Body of pancreas (tissue), 4 donors: ENCODE results near the gene DCAF16. TPM values are rescaled to one million over a fixed set of nuclear protein-coding genes. Genes with fewer than 3 reads are reported as not detected.

ENCODE experiments used
- ATAC-seq: fragments of 150-250 bp; one replicate; pipeline ENCODE4 v1.9.1; 2016
- DNase-seq, 4 donors: peaks; one replicate each; pipeline ENCODE4 v3.0.0-alpha.2; 2019
- H3K27ac ChIP-seq, 4 donors: fragments of 200-600 bp; sonication (generic); 1 replicate in 3 of 4; 2 replicates in 1 of 4; pipeline versions ENCODE4 v1.5.1 to v1.6.1; 2016 to 2019; ENCODE audit warnings: mild to moderate bottlenecking in 1 of 4, mixed read lengths in 1 of 4, moderate library complexity in 1 of 4
- H3K27me3 ChIP-seq, 2 donors: fragments of 200-600 bp; sonication (generic); one replicate each; pipeline ENCODE4 v1.6.0; 2016; ENCODE audit warnings: mild to moderate bottlenecking in 1 of 2
- H3K36me3 ChIP-seq, 2 donors: fragments of 200-600 bp; sonication (generic); replicated peaks in 1 of 2; 2 replicates each; pipeline ENCODE4 v1.5.1; 2016; ENCODE audit warnings: low read depth in 2 of 2; ENCODE audit not compliant: insufficient read depth in 1 of 2
- H3K4me1 ChIP-seq: fragments of 200-600 bp; sonication (generic); one replicate; pipeline ENCODE4 v1.6.0; 2016
- H3K4me3 ChIP-seq, 2 donors: fragments of 200-600 bp; sonication (generic); 1 replicate in 1 of 2; 2 replicates in 1 of 2; pipeline ENCODE4 v1.5.1; 2016 to 2019
- H3K9me3 ChIP-seq, 3 donors: fragments of 200-600 bp; sonication (generic); 1 replicate in 2 of 3; 2 replicates in 1 of 3; pipeline ENCODE4 v1.5.1; 2016
- POLR2A ChIP-seq, 3 donors: fragments of 450-650 bp; IDR thresholded peaks; one replicate each; pipeline ENCODE4 v1.6.1; 2016; ENCODE audit warnings: antibody characterized with exemption in 3 of 3, mild to moderate bottlenecking in 2 of 3
- WGBS, 2 donors: methylation state at CpG; one replicate each; pipeline ENCODE4 v1.1.5; 2017; 5-methylcytosine and 5-hydroxymethylcytosine counted together
- intact Hi-C: fragments of 100-400 bp; cut with DNase I; formaldehyde crosslinking; loops from one replicate; pipeline ENCODE4 v1.15.1; 2023
- total RNA-seq, 2 donors: library from RNA; depleted of rRNA; stranded (reverse); fragments of >200 nt; gene quantifications; one replicate each; pipeline ENCODE4 v1.1.0, GENCODE V29; 2016
- TF ChIP-seq, protein P1 (sequence below), 7 experiments: fragments of 450-650 bp in 4 of 7; fragments of 200-600 bp in 3 of 7; sonication (generic) in 3 of 7; IDR thresholded peaks; one replicate each; pipeline ENCODE4 v1.5.1; 2016 to 2019; ENCODE audit warnings: antibody characterized with exemption in 7 of 7

The DCAF16 gene
- total RNA-seq, 2 donors from 2014 or later: 10.9 to 15.6 TPM

DNA sequence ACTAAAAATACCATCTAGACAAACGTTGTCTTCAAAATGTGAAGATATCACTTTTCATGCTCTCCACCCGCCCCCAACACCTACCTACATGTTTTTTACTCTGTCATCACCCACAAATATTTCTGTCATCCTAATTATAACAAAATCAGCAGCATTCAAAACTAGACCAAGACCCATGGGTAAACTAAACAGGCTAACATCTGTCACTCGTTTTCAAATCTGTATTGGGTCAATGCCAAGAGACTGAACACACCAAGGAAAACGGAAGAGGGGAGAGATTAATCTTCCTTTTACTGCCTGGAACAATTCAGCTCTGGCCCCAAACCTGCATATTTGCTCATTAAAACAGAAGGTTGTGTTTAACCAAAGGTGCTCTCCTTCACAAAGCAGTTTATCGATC, 46.6 kb downstream of the DCAF16 start:
- H3K27me3 ChIP-seq: no peaks in the 10 kb centered on the region
- H3K4me3 ChIP-seq: no peak overlapping the region
- H3K36me3 ChIP-seq: no peaks in the 10 kb centered on the region
- no peaks in the 10 kb centered on the region for H3K4me1 ChIP-seq
- intact Hi-C loops: no loop called here
- no peak for ATAC-seq
- H3K9me3 ChIP-seq: no peaks in the 10 kb centered on the region
- no peak overlapping the region for H3K27ac ChIP-seq
- 32 to 44% methylated on average over 5 of the region's 5 CpGs for WGBS, 2 donors
- DNase-seq: no peak
- TF ChIP-seq, protein P1, sequence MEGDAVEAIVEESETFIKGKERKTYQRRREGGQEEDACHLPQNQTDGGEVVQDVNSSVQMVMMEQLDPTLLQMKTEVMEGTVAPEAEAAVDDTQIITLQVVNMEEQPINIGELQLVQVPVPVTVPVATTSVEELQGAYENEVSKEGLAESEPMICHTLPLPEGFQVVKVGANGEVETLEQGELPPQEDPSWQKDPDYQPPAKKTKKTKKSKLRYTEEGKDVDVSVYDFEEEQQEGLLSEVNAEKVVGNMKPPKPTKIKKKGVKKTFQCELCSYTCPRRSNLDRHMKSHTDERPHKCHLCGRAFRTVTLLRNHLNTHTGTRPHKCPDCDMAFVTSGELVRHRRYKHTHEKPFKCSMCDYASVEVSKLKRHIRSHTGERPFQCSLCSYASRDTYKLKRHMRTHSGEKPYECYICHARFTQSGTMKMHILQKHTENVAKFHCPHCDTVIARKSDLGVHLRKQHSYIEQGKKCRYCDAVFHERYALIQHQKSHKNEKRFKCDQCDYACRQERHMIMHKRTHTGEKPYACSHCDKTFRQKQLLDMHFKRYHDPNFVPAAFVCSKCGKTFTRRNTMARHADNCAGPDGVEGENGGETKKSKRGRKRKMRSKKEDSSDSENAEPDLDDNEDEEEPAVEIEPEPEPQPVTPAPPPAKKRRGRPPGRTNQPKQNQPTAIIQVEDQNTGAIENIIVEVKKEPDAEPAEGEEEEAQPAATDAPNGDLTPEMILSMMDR (IDR thresholded peaks at IDR 0.05): no peak
- TF ChIP-seq POLR2A (IDR thresholded peaks at IDR 0.05): no peak

DNA sequence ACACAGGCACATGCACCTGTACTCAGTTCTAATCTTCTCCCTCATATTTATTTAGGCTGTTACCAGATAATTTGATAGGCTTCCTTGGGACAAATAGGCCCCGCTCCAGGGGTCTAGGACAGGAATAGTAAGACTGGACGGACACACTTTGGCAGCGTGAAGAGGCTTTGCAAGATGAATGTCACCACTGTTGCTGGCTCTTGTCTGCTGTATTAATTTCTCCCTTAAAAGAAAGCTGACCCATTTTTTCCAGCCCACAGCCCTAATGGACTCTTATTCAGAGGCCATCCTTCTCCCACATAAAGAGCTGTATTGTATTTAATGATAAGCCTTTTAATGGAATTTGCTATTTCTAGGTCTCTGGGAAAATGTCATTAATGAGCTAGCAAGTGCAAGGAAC, 47.1 kb downstream of the DCAF16 start:
- ATAC-seq (no peak), DNase-seq (no peak)
- no peaks in the 10 kb centered on the region for H3K36me3 ChIP-seq
- no peak for TF ChIP-seq POLR2A (IDR thresholded peaks at IDR 0.05)
- TF ChIP-seq, protein P1 (IDR thresholded peaks at IDR 0.05): no peak
- 44 to 47% methylated on average over 3 of the region's 3 CpGs for WGBS, 2 donors
- no peaks in the 10 kb centered on the region for H3K4me1 ChIP-seq
- no peak overlapping the region for H3K27ac ChIP-seq
- no peak overlapping the region for H3K4me3 ChIP-seq
- H3K9me3 ChIP-seq: no peaks in the 10 kb centered on the region
- intact Hi-C loops: no loop called here
- H3K27me3 ChIP-seq: no peaks in the 10 kb centered on the region

DNA sequence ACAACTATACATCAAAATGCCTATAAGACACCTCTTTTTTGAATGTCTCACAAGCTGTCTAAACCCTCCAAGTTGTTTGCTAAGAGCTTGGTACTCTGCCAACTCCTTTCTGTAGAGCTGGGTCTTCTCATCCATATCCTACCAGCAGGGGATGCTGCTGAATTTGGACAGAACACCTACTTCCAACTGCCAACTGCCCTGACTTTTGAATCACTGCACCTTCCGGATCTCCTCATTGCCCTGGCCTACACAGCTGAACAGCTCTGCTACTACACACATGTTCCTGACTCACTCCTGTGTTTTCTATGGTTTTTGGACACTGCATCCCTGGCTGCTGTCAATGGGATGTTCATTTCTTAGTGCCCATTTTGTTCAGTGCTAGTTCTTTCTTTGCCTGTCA, 47.8 kb downstream of the DCAF16 start:
- TF ChIP-seq, protein P1 (IDR thresholded peaks at IDR 0.05): no peak
- no peak for TF ChIP-seq POLR2A (IDR thresholded peaks at IDR 0.05)
- no peak overlapping the region for H3K27ac ChIP-seq
- intact Hi-C loops: no loop called here
- no peaks in the 10 kb centered on the region for H3K36me3 ChIP-seq
- no peak overlapping the region for H3K4me3 ChIP-seq
- no peaks in the 10 kb centered on the region for H3K9me3 ChIP-seq
- ATAC-seq (no peak), DNase-seq (no peak)
- H3K4me1 ChIP-seq: no peaks in the 10 kb centered on the region
- H3K27me3 ChIP-seq: no peaks in the 10 kb centered on the region
- 76 to 86% methylated on average over 1 of the region's 1 CpG for WGBS, 2 donors

DNA sequence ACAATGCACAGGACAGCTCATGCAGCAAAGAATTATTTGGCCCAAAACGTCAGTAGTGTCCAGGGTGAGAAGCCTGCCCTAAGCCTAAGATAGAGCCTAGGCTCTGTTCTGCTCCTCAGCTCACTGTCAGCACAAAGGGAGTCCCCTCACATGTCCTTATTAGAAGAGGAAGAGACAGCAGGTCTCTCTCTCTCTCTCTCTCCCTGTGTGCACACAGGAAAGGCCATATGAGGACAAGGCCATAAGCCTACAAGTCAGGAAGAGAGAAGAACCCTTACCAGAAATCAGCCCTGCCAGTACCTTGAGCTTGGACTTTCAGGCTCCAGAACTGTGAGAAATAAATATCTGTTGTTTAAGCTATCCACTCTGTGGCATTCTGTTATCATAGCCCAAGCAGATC, 49.5 kb downstream of the DCAF16 start:
- 39% methylated on average over 1 of the region's 1 CpG; no CpG with 5 or more reads in 1 of the 2 donors for WGBS, 2 donors
- Histone ChIP-seq H3K4me3 (no peak overlapping the region), H3K27me3 (no peaks in the 10 kb centered on the region), H3K36me3 (no peaks in the 10 kb centered on the region), H3K4me1 (no peaks in the 10 kb centered on the region), H3K9me3 (no peaks in the 10 kb centered on the region), H3K27ac (no peak overlapping the region)
- TF ChIP-seq, protein P1 (IDR thresholded peaks at IDR 0.05): no peak
- no peak for TF ChIP-seq POLR2A (IDR thresholded peaks at IDR 0.05)
- DNase-seq (no peak), ATAC-seq (no peak)
- intact Hi-C loops: no loop called here

DNA sequence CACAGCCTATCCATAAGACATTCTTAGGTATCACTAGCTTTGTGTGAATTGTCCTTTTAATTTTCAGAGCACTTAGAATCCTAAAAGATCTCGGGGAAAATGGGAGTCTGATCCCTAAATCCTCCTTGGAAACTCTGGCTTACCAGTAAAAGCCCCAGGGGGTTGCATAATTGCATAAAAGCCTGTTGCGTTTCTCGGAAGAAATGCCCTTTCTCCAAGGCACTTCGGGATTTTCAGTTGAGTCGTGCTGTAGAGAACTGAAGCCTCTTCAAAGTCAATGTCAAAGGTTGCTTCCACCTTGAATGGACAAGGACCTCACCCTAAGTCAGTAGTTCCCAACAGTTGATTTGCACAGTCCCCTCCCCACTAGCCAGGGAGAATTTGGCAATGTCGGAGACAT, 49.9 kb downstream of the DCAF16 start:
- 76 to 86% methylated on average over 6 of the region's 6 CpGs for WGBS, 2 donors

More for the DNA sequence above, 49.9 kb downstream of the DCAF16 start:
- DNase-seq: no peak
- H3K27ac ChIP-seq: no peak overlapping the region
- H3K27me3 ChIP-seq: no peaks in the 10 kb centered on the region
- intact Hi-C loops: no loop called here
- no peaks in the 10 kb centered on the region for H3K4me1 ChIP-seq
- no peak for ATAC-seq
- H3K36me3 ChIP-seq: no peaks in the 10 kb centered on the region
- no peak overlapping the region for H3K4me3 ChIP-seq
- no peaks in the 10 kb centered on the region for H3K9me3 ChIP-seq
- TF ChIP-seq POLR2A (IDR thresholded peaks at IDR 0.05): no peak
- TF ChIP-seq, protein P1 (IDR thresholded peaks at IDR 0.05): no peak
